ENCODE data around the gene ITGB7. TPM values are rescaled to one million over a fixed set of nuclear protein-coding genes. Genes with fewer than 3 reads are reported as not detected.

ITGB7 gene
- total and polyA plus RNA-seq, 2 of the 4 experiments (the other 2 are of a cell fraction) = 0.18 to 0.44 TPM

DNA sequence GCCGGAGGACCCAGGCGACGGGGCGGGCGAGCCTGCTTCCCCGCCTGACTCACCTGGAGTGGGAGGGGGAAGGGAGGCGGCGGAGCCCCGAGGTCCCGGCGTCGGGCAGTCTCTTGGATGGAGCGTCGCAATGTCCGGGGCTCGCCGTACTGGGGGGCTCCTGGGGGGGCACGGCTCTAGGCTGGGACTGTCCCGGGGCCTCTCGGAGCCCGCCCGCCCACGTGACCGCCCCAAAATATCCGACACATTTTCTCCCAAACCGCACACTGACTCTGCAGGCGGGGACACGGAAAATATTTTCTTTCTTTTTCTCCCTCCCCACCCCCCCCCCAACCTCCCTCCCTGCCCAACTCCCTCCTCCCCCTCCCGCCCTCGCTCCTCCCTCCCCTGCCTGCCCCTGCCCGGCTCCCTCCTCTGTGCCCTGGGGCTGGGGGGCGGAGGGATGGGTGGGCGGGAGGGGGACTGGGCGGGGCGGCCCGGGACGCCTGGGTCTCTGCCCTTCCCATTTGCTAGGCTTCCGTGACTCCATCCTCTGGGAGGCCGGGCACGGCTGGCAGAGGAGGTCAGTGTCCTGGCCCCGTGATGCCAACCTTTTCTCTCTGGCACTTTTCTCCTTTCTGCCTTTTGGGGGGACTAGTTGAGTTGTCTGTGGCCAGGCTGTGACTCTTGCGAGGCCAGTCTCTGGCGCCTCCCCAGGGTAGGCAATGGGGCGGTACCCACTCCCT lies 25.0 kb upstream of the ITGB7 start, which contains the start of gene RARG:
Gene RARG (minus strand): TSS at position 289 of the 725 bp plus-strand sequence. CDS start 4,664 bp downstream, outside the sequence.
- Histone ChIP-seq H2AK5ac (ENCODE audit: low read depth, low read length) (peak within 1 kb of the TSS; percentile 94), H3K56ac (ENCODE audit: extremely low read depth, insufficient read depth, low read length) (no peak within 1 kb of the TSS), H3K27me3 (ENCODE audit: control insufficient read depth, insufficient read depth, low read length) (peaks cover 21% of the 10 kb centered on the region), H2AFZ (replicated peaks; ENCODE audit: low read length, poor library complexity) (peak within 1 kb of the TSS; percentile 94), H4K20me1 (ENCODE audit: insufficient read depth, low read length) (no peaks in the 10 kb centered on the region), H3K79me1 (ENCODE audit: low read depth in 1 of 2, low read length in 2 of 2) (peaks cover 5 to 21% of the 10 kb centered on the region in 2 experiments; a peak in 2 of 4 replicates), H3K18ac (ENCODE audit: low read depth, low read length) (peak within 1 kb of the TSS; percentile 25; the same call in 1 of the 2 replicates), H2AK9ac (replicated peaks; ENCODE audit: low read depth, low read length, poor library complexity) (peak within 1 kb of the TSS; percentile 93), H3K4me2 (ENCODE audit: low read depth, low read length) (peak within 1 kb of the TSS; percentile 87), H3K9me3 (ENCODE audit: control insufficient read depth, insufficient read depth, low read length) (no peaks in the 10 kb centered on the region), H4K91ac (ENCODE audit: insufficient read depth, low read depth, low read length) (peak within 1 kb of the TSS; percentile 81), H3K23ac (ENCODE audit: low read depth, low read length) (peak within 1 kb of the TSS; percentile 89), H3K14ac (replicated peaks; ENCODE audit: low read depth, low read length) (peak within 1 kb of the TSS; percentile 97), H3K4ac (ENCODE audit: low read depth, low read length) (peak within 1 kb of the TSS; percentile 80), H3K27ac (ENCODE audit: insufficient read depth, low read length) (peak within 1 kb of the TSS; percentile 42), H3K9ac (ENCODE audit: low read depth, low read length) (peak within 1 kb of the TSS; percentile 56), H3K4me3 (ENCODE audit: insufficient read depth, low read depth, low read length) (peak within 1 kb of the TSS; percentile 52), H2BK20ac (ENCODE audit: low read depth, low read length) (no peak within 1 kb of the TSS), H2BK5ac (ENCODE audit: low read depth, low read length, poor library complexity, severe bottlenecking) (no peak within 1 kb of the TSS), H4K8ac (ENCODE audit: low read depth in 2 of 2, low read length in 2 of 2) (peak within 1 kb of the TSS; percentile 53 to 71; a peak in 3 of 4 replicates), H3K36me3 (ENCODE audit: control insufficient read depth, insufficient read depth, low read length) (peaks cover 3% of the 10 kb centered on the region; the same call in 1 of the 2 replicates), H3K4me1 (ENCODE audit: control insufficient read depth, insufficient read depth, low read length) (peaks cover 24% of the 10 kb centered on the region), H3K9me1 (ENCODE audit: insufficient read depth, low read length) (peaks cover 17% of the 10 kb centered on the region), H2BK120ac (ENCODE audit: low read depth, low read length) (peak within 1 kb of the TSS; percentile 66), H2BK15ac (ENCODE audit: low read depth, low read length) (peak within 1 kb of the TSS; percentile 9; the same call in 1 of the 3 replicates), H4K5ac (ENCODE audit: low read depth, low read length) (peak within 1 kb of the TSS; percentile 54)
- CTCF ChIA-PET = no interaction called here
- no peak for DNase-seq
- intact Hi-C loops (cut with micrococcal nuclease) = loop anchor here (1.0 kb wide), 1 partner anchor 9 kb away; no protein-coding TSS in a partner anchor
- POLR2A ChIA-PET (ENCODE audit: unreplicated experiment) = interaction anchor here (0.7 kb wide), 2 partner anchors 9 to 1447 kb away, joined by 3 read pairs; no protein-coding TSS in a partner anchor
- no TSS peak for BruUV-seq (replicated peaks)
- ATAC-seq (ENCODE audit: low read depth) = peak; percentile 82
- in situ Hi-C loops (cut with MboI; ENCODE audit: low sequenced_read_pairs) = no loop called here
- WGBS, 2 experiments (ENCODE audit: extremely low coverage in 2 of 2, insufficient read length in 1 of 2) = no CpG with 5 or more reads among the region's 44 CpGs
- dilution Hi-C loops (cut with HindIII; ENCODE audit: low sequenced_read_pairs, unreplicated experiment) = no loop called here
- TF ChIP-seq, protein P1, sequence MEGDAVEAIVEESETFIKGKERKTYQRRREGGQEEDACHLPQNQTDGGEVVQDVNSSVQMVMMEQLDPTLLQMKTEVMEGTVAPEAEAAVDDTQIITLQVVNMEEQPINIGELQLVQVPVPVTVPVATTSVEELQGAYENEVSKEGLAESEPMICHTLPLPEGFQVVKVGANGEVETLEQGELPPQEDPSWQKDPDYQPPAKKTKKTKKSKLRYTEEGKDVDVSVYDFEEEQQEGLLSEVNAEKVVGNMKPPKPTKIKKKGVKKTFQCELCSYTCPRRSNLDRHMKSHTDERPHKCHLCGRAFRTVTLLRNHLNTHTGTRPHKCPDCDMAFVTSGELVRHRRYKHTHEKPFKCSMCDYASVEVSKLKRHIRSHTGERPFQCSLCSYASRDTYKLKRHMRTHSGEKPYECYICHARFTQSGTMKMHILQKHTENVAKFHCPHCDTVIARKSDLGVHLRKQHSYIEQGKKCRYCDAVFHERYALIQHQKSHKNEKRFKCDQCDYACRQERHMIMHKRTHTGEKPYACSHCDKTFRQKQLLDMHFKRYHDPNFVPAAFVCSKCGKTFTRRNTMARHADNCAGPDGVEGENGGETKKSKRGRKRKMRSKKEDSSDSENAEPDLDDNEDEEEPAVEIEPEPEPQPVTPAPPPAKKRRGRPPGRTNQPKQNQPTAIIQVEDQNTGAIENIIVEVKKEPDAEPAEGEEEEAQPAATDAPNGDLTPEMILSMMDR (conservative IDR thresholded peaks at IDR 0.05; ENCODE audit: low read depth, low read length) = no peak
- TF ChIP-seq USF2 (IDR thresholded peaks at IDR 0.05; ENCODE audit: low read depth, low read length) (peak; percentile 65), CHD1 (IDR thresholded peaks at IDR 0.05; ENCODE audit: low read depth, low read length) (no peak), MAZ (IDR thresholded peaks at IDR 0.05; ENCODE audit: borderline replicate concordance, low read depth, low read length) (peak; percentile 53; the same call in 1 of the 2 replicates), FOS (IDR thresholded peaks at IDR 0.05; ENCODE audit: low read depth, low read length) (no peak), RCOR1 (IDR thresholded peaks at IDR 0.05; ENCODE audit: insufficient replicate concordance, low read length) (no peak), MAFK (IDR thresholded peaks at IDR 0.05; ENCODE audit: low read depth, low read length) (no peak), CEBPB (IDR thresholded peaks at IDR 0.05; ENCODE audit: low read depth, low read length) (no peak), MXI1 (IDR thresholded peaks at IDR 0.05; ENCODE audit: borderline replicate concordance, low read depth, low read length) (no peak), ELK1 (IDR thresholded peaks at IDR 0.05; ENCODE audit: borderline replicate concordance, low read depth, low read length) (no peak), RFX5 (IDR thresholded peaks at IDR 0.05; ENCODE audit: low read depth, low read length) (no peak), RAD21 (IDR thresholded peaks at IDR 0.05; ENCODE audit: low read length) (no peak), POLR2A (IDR thresholded peaks at IDR 0.05; ENCODE audit: low read depth, low read length) (no peak), SMC3 (IDR thresholded peaks at IDR 0.05; ENCODE audit: low read depth, low read length) (no peak)
